Left lung (tissue), 10 donors: ENCODE data around the gene AMPD3. TPM values are rescaled to one million over a fixed set of nuclear protein-coding genes. Genes with fewer than 3 reads are reported as not detected.

Source experiments
- ATAC-seq: fragments of 200-7000 bp; cut with Tn5 transposase; one replicate; pipeline ENCODE4 v1.9.1; 2020; ENCODE audit warnings: moderate library complexity
- DNase-seq, 4 donors: peaks; one replicate each; pipeline ENCODE4 v3.0.0-alpha.2; 2013 to 2020
- H3K27ac ChIP-seq, 2 donors: fragments of 200-600 bp; sonication (generic) in 1 of 2; one replicate each; pipeline versions ENCODE4 v1.5.0 to v1.8.0; 2020 to 2021
- H3K27me3 ChIP-seq, 2 donors: fragments of 200-600 bp; sonication (generic) in 1 of 2; one replicate each; pipeline versions ENCODE4 v1.5.0 to v1.8.0; 2020 to 2021
- H3K36me3 ChIP-seq, 2 donors: fragments of 200-600 bp; sonication (generic) in 1 of 2; one replicate each; pipeline versions ENCODE4 v1.5.0 to v1.8.0; 2020 to 2021
- H3K4me1 ChIP-seq, 2 donors: fragments of 200-600 bp; one replicate each; pipeline ENCODE4 v1.8.0; 2021
- H3K4me3 ChIP-seq, 2 donors: fragments of 200-600 bp; sonication (generic) in 1 of 2; one replicate each; pipeline versions ENCODE4 v1.5.0 to v1.8.0; 2020 to 2021; ENCODE audit warnings: mild to moderate bottlenecking in 1 of 2
- H3K9me3 ChIP-seq, 2 donors: fragments of 200-600 bp; sonication (generic) in 1 of 2; one replicate each; pipeline versions ENCODE4 v1.5.0 to v1.8.0; 2020 to 2021
- intact Hi-C, 2 donors: fragments of 100-400 bp; cut with DNase I; formaldehyde crosslinking; loops; one replicate each; pipeline versions ENCODE4 v1.11.2 to v1.14.2; 2022
- polyA plus RNA-seq, 6 donors: library from polyadenylated mRNA; unstranded; fragments of 120-200 nt; gene quantifications; one replicate each; pipeline ENCODE4 v1.2.1, GENCODE V29; 2013; ENCODE audit not compliant: insufficient read length in 6 of 6
- total RNA-seq, 2 donors: library from RNA; stranded (reverse); fragmentation: NEBNext Ultra II Directional; extraction: Animal tissue kit (Norgen Biotek cat#: 25700); gene quantifications; one replicate each; pipeline ENCODE4 v1.2.1, GENCODE V29; 2021
- TF ChIP-seq, protein P1 (sequence below), 2 donors: fragments of 200-600 bp; sonication (generic) in 1 of 2; IDR thresholded peaks; one replicate each; pipeline versions ENCODE4 v1.5.0 to v1.8.0; 2021; ENCODE audit warnings: antibody characterized with exemption in 2 of 2
- donor health status: DM: no; HTN: yes; CAD: no.
- donor health status: DM: no; HTN: no; CAD: no.

Gene AMPD3
- total and polyA plus RNA-seq, 8 donors, result 6.6 to 28.8 (median 8.1) TPM

- Histone ChIP-seq H3K9me3 (no peaks in the 10 kb centered on the region), H3K36me3 (peaks cover 0 to 54% of the 10 kb centered on the region in 2 donors), H3K4me3 (no peak overlapping the region), H3K4me1 (peaks cover 0 to 49% of the 10 kb centered on the region in 2 donors), H3K27me3 (no peaks in the 10 kb centered on the region), H3K27ac (peak overlapping the region in 1 of 2 donors; percentile 90)
- ATAC-seq, result no peak
- TF ChIP-seq, protein P1, sequence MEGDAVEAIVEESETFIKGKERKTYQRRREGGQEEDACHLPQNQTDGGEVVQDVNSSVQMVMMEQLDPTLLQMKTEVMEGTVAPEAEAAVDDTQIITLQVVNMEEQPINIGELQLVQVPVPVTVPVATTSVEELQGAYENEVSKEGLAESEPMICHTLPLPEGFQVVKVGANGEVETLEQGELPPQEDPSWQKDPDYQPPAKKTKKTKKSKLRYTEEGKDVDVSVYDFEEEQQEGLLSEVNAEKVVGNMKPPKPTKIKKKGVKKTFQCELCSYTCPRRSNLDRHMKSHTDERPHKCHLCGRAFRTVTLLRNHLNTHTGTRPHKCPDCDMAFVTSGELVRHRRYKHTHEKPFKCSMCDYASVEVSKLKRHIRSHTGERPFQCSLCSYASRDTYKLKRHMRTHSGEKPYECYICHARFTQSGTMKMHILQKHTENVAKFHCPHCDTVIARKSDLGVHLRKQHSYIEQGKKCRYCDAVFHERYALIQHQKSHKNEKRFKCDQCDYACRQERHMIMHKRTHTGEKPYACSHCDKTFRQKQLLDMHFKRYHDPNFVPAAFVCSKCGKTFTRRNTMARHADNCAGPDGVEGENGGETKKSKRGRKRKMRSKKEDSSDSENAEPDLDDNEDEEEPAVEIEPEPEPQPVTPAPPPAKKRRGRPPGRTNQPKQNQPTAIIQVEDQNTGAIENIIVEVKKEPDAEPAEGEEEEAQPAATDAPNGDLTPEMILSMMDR (IDR thresholded peaks at IDR 0.05), result no peak
- intact Hi-C loops, result no loop called here
- DNase-seq, result no peak
Measured at GRCh38 chr11:10505278-10506007, 50.4 kb downstream of the AMPD3 start.

- Histone ChIP-seq H3K27me3 (no peaks in the 10 kb centered on the region), H3K36me3 (peaks cover 0 to 49% of the 10 kb centered on the region in 2 donors), H3K9me3 (no peaks in the 10 kb centered on the region), H3K4me1 (peaks cover 0 to 47% of the 10 kb centered on the region in 2 donors), H3K27ac (peak overlapping the region in 1 of 2 donors; percentile 90), H3K4me3 (no peak overlapping the region)
- TF ChIP-seq, protein P1 (IDR thresholded peaks at IDR 0.05), result no peak
- ATAC-seq (no peak), DNase-seq (no peak)
- intact Hi-C loops, result no loop called here
Measured at GRCh38 chr11:10506008-10506370, 50.9 kb downstream of the AMPD3 start.

DNA sequence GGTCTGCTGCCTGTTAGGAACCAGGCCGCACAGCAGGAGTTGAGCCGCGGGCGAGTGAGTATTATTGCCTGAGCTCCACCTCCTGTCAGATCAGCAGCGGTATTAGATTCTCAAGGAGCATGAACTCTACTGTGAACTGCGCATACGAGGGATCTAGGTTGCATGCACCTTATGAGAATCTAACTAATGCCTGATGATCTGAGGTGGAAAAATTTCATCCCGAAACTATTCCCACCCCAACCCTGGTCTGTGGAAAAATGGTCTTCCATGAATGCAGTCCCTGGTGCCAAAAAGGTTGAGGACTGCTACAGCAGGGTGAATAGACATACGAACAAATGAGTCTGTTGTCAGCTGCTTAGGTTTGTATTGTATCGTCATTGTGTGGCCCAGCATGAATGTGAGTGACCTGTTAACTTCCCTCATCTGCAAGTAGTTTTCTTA lies 56.1 kb downstream of the AMPD3 start:
- H3K4me1 ChIP-seq, result peaks cover 0 to 14% of the 10 kb centered on the region in 2 donors
- DNase-seq (no peak), ATAC-seq (no peak)
- H3K27ac ChIP-seq, result no peak overlapping the region
- intact Hi-C loops, result no loop called here
- H3K9me3 ChIP-seq, result no peaks in the 10 kb centered on the region
- TF ChIP-seq, protein P1 (IDR thresholded peaks at IDR 0.05), result no peak
- H3K36me3 ChIP-seq, result peaks cover 0 to 44% of the 10 kb centered on the region in 2 donors
- no peaks in the 10 kb centered on the region for H3K27me3 ChIP-seq
- H3K4me3 ChIP-seq, result no peak overlapping the region

DNA sequence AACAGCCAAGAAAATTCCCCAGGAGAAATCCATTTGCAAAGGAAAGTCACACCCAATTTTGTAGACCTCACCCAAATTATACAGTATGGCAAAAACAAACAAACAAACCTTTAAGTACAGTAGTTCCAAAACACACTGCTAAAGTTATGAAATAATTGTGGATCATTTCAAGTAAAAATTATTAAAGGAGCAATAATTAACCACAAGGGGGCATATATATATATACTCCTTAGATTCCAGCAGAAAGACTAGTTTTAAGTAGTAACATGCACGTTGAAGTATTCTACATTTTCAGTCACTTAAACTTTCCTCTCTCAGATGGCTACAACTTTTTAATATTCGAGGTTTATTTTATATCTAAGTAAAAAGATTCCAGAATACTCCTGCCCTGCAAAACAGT lies 59.1 kb downstream of the AMPD3 start:
- Histone ChIP-seq H3K27me3 (no peaks in the 10 kb centered on the region), H3K9me3 (no peaks in the 10 kb centered on the region), H3K4me1 (peaks cover 0 to 12% of the 10 kb centered on the region in 2 donors), H3K27ac (no peak overlapping the region), H3K36me3 (peaks cover 5 to 54% of the 10 kb centered on the region in 2 donors), H3K4me3 (no peak overlapping the region)
- TF ChIP-seq, protein P1 (IDR thresholded peaks at IDR 0.05), result peak in 1 of 2 donors; percentile 27
- ATAC-seq (no peak), DNase-seq (no peak)
- intact Hi-C loops, result no loop called here

- DNase-seq (no peak), ATAC-seq (no peak)
- Histone ChIP-seq H3K4me1 (peaks cover 0 to 12% of the 10 kb centered on the region in 2 donors), H3K36me3 (peaks cover 5 to 59% of the 10 kb centered on the region in 2 donors), H3K9me3 (no peaks in the 10 kb centered on the region), H3K27me3 (no peaks in the 10 kb centered on the region), H3K4me3 (no peak overlapping the region), H3K27ac (no peak overlapping the region)
- TF ChIP-seq, protein P1 (IDR thresholded peaks at IDR 0.05), result no peak
- intact Hi-C loops, result no loop called here
Measured at GRCh38 chr11:10514709-10515108, 59.6 kb downstream of the AMPD3 start.
